Subcutaneous abdominal adipose tissue (tissue), 5 donors: ENCODE measurements around the gene NSD1.
"Not testable (repeated sequence)": the region's sequence is repeated elsewhere in the genome, so short reads cannot be mapped to it uniquely, and the experiment has no call there.

Experiments used
- H3K27ac ChIP-seq: one replicate; pipeline ENCODE4 v1.7.0; 2013; ENCODE audit warnings: low read depth, mild to moderate bottlenecking, inconsistent platforms, low read length, moderate library complexity
- H3K27me3 ChIP-seq, 5 donors: one replicate each; pipeline ENCODE4 v1.7.0; 2013; ENCODE audit warnings: low read length in 5 of 5, inconsistent platforms in 1 of 5; ENCODE audit not compliant: control insufficient read depth in 5 of 5, insufficient read depth in 4 of 5
- H3K36me3 ChIP-seq, 5 donors: one replicate each; pipeline ENCODE4 v1.7.0; 2013; ENCODE audit warnings: low read length in 5 of 5; ENCODE audit not compliant: control insufficient read depth in 5 of 5, insufficient read depth in 5 of 5
- H3K4me1 ChIP-seq, 5 donors: one replicate each; pipeline ENCODE4 v1.7.0; 2013; ENCODE audit warnings: low read length in 5 of 5, mild to moderate bottlenecking in 3 of 5, moderate library complexity in 1 of 5; ENCODE audit not compliant: control insufficient read depth in 5 of 5, insufficient read depth in 5 of 5
- H3K4me3 ChIP-seq, 5 donors: one replicate each; pipeline ENCODE4 v1.7.0; 2013; ENCODE audit warnings: low read length in 5 of 5, low read depth in 1 of 5
- H3K9ac ChIP-seq, 5 donors: one replicate each; pipeline ENCODE4 v1.7.0; 2013; ENCODE audit warnings: low read length in 5 of 5, mild to moderate bottlenecking in 4 of 5, moderate library complexity in 3 of 5
- H3K9me3 ChIP-seq, 5 donors: one replicate each; pipeline ENCODE4 v1.7.0; 2013; ENCODE audit warnings: low read length in 5 of 5; ENCODE audit not compliant: control insufficient read depth in 5 of 5
- donor health status: healthy.
- donor health status: healthy.
- donor health status: healthy.
- donor health status: healthy.
- donor health status: healthy.

Gene NSD1

DNA sequence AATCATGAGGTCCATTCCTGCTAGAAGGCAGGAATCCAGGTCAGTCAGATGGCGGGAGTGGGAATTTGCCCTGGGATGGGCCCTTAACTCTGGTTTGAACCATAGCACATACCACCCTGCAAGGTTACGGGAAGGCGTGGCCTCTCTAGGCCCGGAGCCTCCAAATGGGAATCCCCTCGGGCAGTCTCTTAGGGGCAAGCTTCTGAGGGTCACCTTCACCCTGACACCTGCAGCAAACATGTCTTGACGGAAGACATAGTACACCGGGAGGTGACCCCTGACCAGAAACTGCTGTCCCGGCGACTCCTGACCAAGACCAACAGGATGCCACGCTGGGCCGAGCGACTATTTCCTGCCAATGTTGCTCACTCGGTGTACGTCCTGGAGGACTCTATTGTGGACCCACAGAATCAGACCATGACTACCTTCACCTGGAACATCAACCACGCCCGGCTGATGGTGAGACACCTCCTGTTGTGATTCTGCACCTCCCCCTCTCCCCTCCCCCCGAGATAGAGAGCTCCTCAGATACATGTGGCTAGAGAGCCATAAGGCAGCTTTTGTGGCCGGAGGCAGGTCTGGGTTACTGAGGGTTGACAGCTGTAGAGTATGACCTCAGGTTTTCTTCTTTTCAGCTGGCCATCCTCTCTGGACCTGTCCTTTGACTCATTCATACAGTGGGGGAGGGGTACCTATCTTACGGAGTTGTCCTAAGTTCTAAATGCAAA is 171.0 kb downstream of the NSD1 start:
- H3K9ac ChIP-seq: peak overlapping the region; percentile 84 to 95 (median 88)
- peak overlapping the region; percentile 67 to 99 (median 89) for H3K4me3 ChIP-seq
- peaks cover 12 to 81% (median 60%) of the 10 kb centered on the region in 5 donors for H3K4me1 ChIP-seq
- peak overlapping the region; percentile 90 for H3K27ac ChIP-seq
- peaks cover 0 to 31% (median 29%) of the 10 kb centered on the region in 5 donors for H3K36me3 ChIP-seq
- H3K9me3 ChIP-seq: no peaks in the 10 kb centered on the region
- no peaks in the 10 kb centered on the region for H3K27me3 ChIP-seq

GRCh38 chr5:177306103-177306640 is 172.6 kb downstream of the NSD1 start:
- not testable (repeated sequence) for H3K27ac ChIP-seq, H3K9ac ChIP-seq, H3K4me3 ChIP-seq, H3K9me3 ChIP-seq, H3K27me3 ChIP-seq
- Histone ChIP-seq H3K4me1 (peaks cover 8 to 82% (median 61%) of the 10 kb centered on the region in 5 donors), H3K36me3 (peaks cover 0 to 30% (median 24%) of the 10 kb centered on the region in 5 donors)

DNA sequence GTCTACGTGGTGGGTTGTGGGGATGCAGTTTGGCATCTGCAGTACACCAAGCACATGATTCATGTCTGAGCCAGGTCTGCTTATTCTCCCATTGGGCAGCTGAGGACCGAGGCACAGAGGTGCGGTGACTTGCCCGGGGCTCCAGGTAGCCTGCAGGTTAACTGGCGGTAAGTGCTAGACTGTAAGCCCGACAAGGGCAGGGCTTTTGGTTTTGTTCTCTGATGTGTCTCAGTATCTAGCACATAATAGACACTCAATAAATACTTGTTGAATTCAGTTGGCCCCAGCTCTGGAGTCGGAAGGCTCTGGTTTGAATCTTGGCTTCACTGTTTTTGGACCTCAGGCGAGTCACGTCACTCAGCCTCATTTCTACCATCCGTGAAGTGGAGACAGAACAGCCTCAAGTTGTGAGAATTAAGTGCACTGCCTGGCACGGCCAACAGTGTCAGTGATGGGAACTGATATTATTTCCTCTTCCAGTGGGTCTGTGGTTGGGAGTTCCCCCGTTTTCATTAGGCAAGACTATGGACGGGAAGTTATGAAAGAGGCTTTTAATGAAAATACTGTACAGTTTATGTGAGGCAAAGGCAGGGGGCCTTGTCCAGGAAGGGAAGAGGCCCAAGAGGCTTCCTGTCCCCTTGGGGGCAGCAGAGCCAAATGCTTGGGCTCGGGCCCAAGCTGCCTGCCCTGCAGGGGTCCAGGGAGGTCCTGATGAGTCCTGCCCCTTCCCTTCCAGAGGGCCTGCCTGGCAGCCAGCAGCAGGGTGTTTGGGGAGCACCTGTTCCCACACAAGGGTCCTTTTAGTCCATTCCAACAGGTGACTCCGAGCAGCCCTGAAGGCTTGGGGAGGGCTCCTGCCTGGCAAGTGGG is 173.3 kb downstream of the NSD1 start:
- no peak overlapping the region for H3K4me3 ChIP-seq
- H3K9ac ChIP-seq: peak overlapping the region in 1 of 5 donors; percentile 28
- no peaks in the 10 kb centered on the region for H3K9me3 ChIP-seq
- no peaks in the 10 kb centered on the region for H3K27me3 ChIP-seq
- H3K36me3 ChIP-seq: peaks cover 0 to 23% (median 21%) of the 10 kb centered on the region in 5 donors
- H3K27ac ChIP-seq: no peak overlapping the region
- H3K4me1 ChIP-seq: peaks cover 8 to 82% (median 61%) of the 10 kb centered on the region in 5 donors

DNA sequence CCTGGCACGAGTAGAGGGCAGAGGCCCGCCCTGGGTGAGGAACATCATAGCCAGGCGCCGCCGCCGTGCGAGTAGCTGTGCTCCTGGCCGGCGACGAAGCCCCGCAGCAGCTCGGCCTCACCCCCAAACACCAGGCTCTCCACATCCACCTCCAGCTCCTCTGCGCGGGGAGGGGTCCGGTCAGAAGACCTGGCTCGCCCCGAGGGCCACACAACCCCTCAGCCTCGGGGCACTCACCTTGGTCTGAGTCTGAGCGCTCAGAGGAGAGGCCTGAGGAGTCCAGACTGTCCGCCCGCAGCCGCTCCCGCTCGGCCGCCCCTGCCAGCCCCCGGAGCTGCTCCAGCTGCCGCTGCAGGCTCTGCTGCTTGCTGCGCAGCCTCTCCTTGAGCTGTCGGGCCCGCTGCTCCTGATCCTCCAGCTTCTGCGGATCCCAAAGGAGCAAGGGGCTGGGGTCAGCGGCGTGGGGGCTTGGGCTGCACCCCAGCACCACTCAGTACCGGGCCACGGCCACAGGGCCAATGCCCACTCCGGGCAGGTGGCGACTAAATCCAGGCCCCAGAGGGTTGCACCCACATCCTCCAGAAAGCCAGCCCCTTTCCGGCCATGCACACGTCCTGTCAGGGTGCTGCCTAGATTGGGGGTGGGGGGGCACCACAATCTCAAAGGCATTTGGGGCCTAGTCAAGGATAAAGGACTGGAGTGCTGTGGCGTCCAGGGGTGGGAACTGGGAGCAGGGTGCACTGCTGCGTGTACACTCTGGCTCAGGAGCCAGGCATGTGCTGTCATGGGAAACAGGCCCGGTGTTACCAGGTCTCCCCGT is 174.2 kb downstream of the NSD1 start:
- H3K36me3 ChIP-seq: peaks cover 0 to 23% (median 21%) of the 10 kb centered on the region in 5 donors
- H3K27ac ChIP-seq: no peak overlapping the region
- peak overlapping the region in 1 of 5 donors; percentile 28 for H3K9ac ChIP-seq
- peaks cover 4 to 82% (median 60%) of the 10 kb centered on the region in 5 donors for H3K4me1 ChIP-seq
- H3K27me3 ChIP-seq: no peaks in the 10 kb centered on the region
- H3K9me3 ChIP-seq: no peaks in the 10 kb centered on the region
- no peak overlapping the region for H3K4me3 ChIP-seq

GRCh38 chr5:177308740-177309139 is 175.2 kb downstream of the NSD1 start:
- Histone ChIP-seq H3K4me3 (no peak overlapping the region), H3K9me3 (no peaks in the 10 kb centered on the region), H3K9ac (no peak overlapping the region), H3K27me3 (no peaks in the 10 kb centered on the region), H3K27ac (no peak overlapping the region), H3K36me3 (peaks cover 0 to 23% (median 21%) of the 10 kb centered on the region in 5 donors), H3K4me1 (peaks cover 4 to 77% (median 56%) of the 10 kb centered on the region in 5 donors)

- Histone ChIP-seq H3K27ac (no peak overlapping the region), H3K4me3 (no peak overlapping the region), H3K9ac (no peak overlapping the region), H3K4me1 (peaks cover 2 to 69% (median 48%) of the 10 kb centered on the region in 5 donors), H3K36me3 (peaks cover 0 to 23% (median 21%) of the 10 kb centered on the region in 5 donors), H3K9me3 (no peaks in the 10 kb centered on the region), H3K27me3 (no peaks in the 10 kb centered on the region)
Observed at GRCh38 chr5:177309351-177310191, 176.0 kb downstream of the NSD1 start.

DNA sequence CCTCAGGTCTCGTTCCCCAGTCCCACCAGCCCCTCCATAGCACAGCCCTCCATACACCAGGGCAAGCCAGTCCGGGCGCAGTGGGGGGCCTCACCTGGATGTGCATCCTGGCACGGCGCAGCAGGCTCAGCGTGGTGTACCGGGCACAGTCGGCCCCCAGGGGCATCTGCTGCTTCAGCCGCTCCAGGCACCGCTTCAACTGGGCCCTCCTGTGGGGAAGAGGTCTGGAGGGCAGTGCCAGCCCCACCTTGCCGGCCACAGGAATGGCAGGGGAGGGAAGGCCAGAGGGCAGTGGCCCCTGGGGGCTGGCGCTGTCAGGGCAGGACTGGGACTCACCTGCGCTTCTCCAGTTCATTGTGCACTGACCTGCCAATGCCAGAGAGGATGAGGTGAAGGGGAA is 176.8 kb downstream of the NSD1 start:
- Histone ChIP-seq H3K4me1 (peaks cover 2 to 62% (median 43%) of the 10 kb centered on the region in 5 donors), H3K9ac (no peak overlapping the region), H3K4me3 (no peak overlapping the region), H3K9me3 (no peaks in the 10 kb centered on the region), H3K36me3 (peaks cover 0 to 23% (median 21%) of the 10 kb centered on the region in 5 donors), H3K27ac (no peak overlapping the region), H3K27me3 (no peaks in the 10 kb centered on the region)

GRCh38 chr5:177310757-177311391 is 177.3 kb downstream of the NSD1 start:
- Histone ChIP-seq H3K4me1 (peaks cover 2 to 56% (median 40%) of the 10 kb centered on the region in 5 donors), H3K27me3 (no peaks in the 10 kb centered on the region), H3K9me3 (no peaks in the 10 kb centered on the region), H3K9ac (no peak overlapping the region), H3K36me3 (peaks cover 0 to 18% (median 17%) of the 10 kb centered on the region in 5 donors), H3K27ac (no peak overlapping the region), H3K4me3 (peak overlapping the region in 2 of 5 donors; percentile 59 to 73)
